ENCODE measurements around the gene POLD2.
A peak's percentile ranks its signal among the peaks of the same experiment; 100 is the strongest.

POLD2 gene

GRCh38 chr7:44094883-44095592 is 28.3 kb downstream of the POLD2 start:
- no peak overlapping the region for H3K4me3 ChIP-seq (replicated peaks; ENCODE audit: low read depth, low read length)
- no peak for TF ChIP-seq CTCF (IDR thresholded peaks at IDR 0.05; ENCODE audit: low read depth, low read length, missing control alignments)

GRCh38 chr7:44094365-44094764 is 29.0 kb downstream of the POLD2 start:
- TF ChIP-seq CTCF (IDR thresholded peaks at IDR 0.05; ENCODE audit: low read depth, low read length, missing control alignments): no peak
- DNase-seq (ENCODE audit: extremely low read depth, low read depth): no peak
- no peak overlapping the region for H3K4me3 ChIP-seq (replicated peaks; ENCODE audit: low read depth, low read length)

More at GRCh38 chr7:44094883-44095592, 28.3 kb downstream of the POLD2 start:
- no peak for DNase-seq (ENCODE audit: extremely low read depth, low read depth)

GRCh38 chr7:44093102-44093641 is 30.2 kb downstream of the POLD2 start:
- TF ChIP-seq CTCF (IDR thresholded peaks at IDR 0.05; ENCODE audit: low read depth, low read length, missing control alignments): no peak
- DNase-seq (ENCODE audit: extremely low read depth, low read depth): no peak
- H3K4me3 ChIP-seq (replicated peaks; ENCODE audit: low read depth, low read length): no peak overlapping the region

- DNase-seq (ENCODE audit: extremely low read depth, low read depth): peak; percentile 83
- no peak for TF ChIP-seq CTCF (IDR thresholded peaks at IDR 0.05; ENCODE audit: low read depth, low read length, missing control alignments)
- H3K4me3 ChIP-seq (replicated peaks; ENCODE audit: low read depth, low read length): no peak overlapping the region
These were observed 35.2 kb downstream of the POLD2 start for GRCh38 chr7:44087911-44088838.

- no peak for TF ChIP-seq CTCF (IDR thresholded peaks at IDR 0.05; ENCODE audit: low read depth, low read length, missing control alignments)
- DNase-seq (ENCODE audit: extremely low read depth, low read depth): no peak
These were observed 36.7 kb downstream of the POLD2 start for GRCh38 chr7:44086627-44087026.

GRCh38 chr7:44085546-44085945 is 37.8 kb downstream of the POLD2 start:
- DNase-seq (ENCODE audit: extremely low read depth, low read depth): no peak
- peak; percentile 2 for TF ChIP-seq CTCF (IDR thresholded peaks at IDR 0.05; ENCODE audit: low read depth, low read length, missing control alignments)

More at GRCh38 chr7:44086627-44087026, 36.7 kb downstream of the POLD2 start:
- no peak overlapping the region for H3K4me3 ChIP-seq (replicated peaks; ENCODE audit: low read depth, low read length)

More at GRCh38 chr7:44085546-44085945, 37.8 kb downstream of the POLD2 start:
- H3K4me3 ChIP-seq (replicated peaks; ENCODE audit: low read depth, low read length): no peak overlapping the region
